ENCODE data around the gene P3H2. TPM values are rescaled to one million over a fixed set of nuclear protein-coding genes. Genes with fewer than 3 reads are reported as not detected.
A peak's percentile ranks its signal among the peaks of the same experiment; 100 is the strongest.

Gene P3H2
- total and polyA plus RNA-seq, 5 experiments from 2014 or later, result not detected

DNA sequence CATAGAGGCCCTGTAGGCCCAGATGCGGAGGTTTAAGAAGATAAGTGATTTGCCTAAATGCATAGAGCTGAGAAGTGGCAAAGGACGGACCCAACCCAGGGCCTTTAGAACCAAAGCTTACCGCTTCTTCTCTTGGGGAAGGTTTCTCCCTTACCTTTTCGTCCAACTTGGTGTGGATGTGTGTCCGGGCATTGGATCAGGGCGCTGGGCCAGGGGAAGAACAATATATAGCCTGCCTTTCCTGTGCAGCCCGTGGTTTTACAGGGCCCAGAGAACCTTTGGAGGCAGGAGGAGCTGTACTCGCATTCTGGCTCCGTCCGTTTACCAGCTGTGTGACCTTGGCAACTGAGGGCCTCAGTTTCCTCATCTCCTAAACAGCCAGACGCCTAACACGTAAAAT lies 686 bp upstream of the P3H2 start:
- peaks cover 6 to 10% (median 8%) of the 10 kb centered on the region in 4 donors for H3K4me1 Mint-ChIP-seq
- peak overlapping the region in 1 of 10 donors; percentile 26 for H3K4me3 Mint-ChIP-seq
- POLR2A ChIA-PET, result no interaction called here
- ATAC-seq (no peak), DNase-seq (no peak)
- H3K36me3 Mint-ChIP-seq, result peaks cover 0 to 3% (median 0%) of the 10 kb centered on the region in 3 donors
- no peaks in the 10 kb centered on the region for H3K9me3 Mint-ChIP-seq
- H3K27ac Mint-ChIP-seq, result no peak overlapping the region
- peaks cover 29 to 75% (median 49%) of the 10 kb centered on the region in 5 donors for H3K27me3 Mint-ChIP-seq

DNA sequence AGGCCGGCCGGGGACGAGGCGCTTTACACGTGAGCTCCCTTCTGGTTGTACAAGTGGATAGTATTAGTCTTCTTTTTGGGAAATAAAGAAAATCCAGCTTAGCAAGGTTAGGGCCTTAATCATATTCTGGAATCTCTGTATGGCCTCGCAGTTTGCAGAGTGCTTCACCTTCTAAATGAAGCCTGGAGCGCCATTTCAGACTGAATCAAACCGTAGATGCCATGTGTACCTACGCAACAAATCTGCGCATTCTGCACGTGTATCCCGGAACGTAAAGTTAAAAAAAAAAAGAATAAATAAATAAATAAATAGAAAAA lies 322 bp upstream of the P3H2 start:
- Mint-ChIP-seq H3K4me1 (peaks cover 6 to 10% (median 8%) of the 10 kb centered on the region in 4 donors), H3K4me3 (peak overlapping the region in 3 of 10 donors; percentile 19 to 33 (median 26)), H3K27me3 (peaks cover 29 to 79% (median 52%) of the 10 kb centered on the region in 5 donors), H3K9me3 (no peaks in the 10 kb centered on the region), H3K36me3 (peaks cover 0 to 3% (median 0%) of the 10 kb centered on the region in 3 donors), H3K27ac (no peak overlapping the region)
- POLR2A ChIA-PET, result no interaction called here
- DNase-seq, result no peak
- ATAC-seq, result no peak

DNA sequence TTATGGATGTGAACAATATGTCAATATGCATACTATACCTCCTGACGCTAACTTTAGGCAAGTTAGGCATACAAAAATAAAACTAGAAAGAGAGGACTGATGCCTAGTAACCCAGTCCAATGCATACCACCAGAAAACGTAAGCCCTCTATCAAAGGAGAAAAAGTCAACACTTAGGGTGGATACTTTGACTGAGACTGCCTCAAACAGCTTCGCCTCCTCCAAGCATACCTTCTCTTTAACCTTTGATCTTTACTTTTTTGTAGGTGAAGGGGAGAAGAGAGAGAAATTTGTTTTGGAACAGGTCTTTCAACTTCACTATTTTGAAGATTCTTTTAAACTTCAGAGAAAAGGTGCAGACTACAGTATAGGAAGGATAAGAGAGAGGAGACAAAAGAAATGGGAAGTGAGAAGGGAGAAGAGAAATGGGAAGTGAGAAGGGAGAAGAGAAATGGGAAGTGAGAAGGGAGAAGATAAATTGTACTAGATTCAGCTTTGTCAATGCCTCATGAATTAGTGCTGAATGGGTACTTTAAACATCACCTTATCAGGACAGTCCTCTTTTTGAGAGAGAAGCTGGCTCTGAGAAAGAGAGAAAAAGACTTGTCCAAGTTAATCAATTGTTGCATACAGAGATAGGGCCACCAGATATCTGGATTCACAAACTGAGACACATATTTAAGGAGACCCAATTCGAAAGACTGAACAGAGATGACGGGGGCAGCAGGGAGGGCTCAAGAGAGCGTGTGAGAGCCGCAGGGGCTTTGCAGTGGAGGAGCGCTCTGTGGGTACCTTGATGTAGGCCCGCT lies 1.0 kb downstream of the P3H2 start:
- DNase-seq (no peak), ATAC-seq (no peak)
- Mint-ChIP-seq H3K4me1 (peaks cover 6 to 10% (median 8%) of the 10 kb centered on the region in 4 donors), H3K27me3 (peaks cover 32 to 83% (median 54%) of the 10 kb centered on the region in 5 donors), H3K36me3 (peaks cover 0 to 3% (median 0%) of the 10 kb centered on the region in 3 donors), H3K27ac (no peak overlapping the region), H3K9me3 (no peaks in the 10 kb centered on the region), H3K4me3 (peak overlapping the region; percentile 46 to 81 (median 70))
- POLR2A ChIA-PET, result no interaction called here

DNA sequence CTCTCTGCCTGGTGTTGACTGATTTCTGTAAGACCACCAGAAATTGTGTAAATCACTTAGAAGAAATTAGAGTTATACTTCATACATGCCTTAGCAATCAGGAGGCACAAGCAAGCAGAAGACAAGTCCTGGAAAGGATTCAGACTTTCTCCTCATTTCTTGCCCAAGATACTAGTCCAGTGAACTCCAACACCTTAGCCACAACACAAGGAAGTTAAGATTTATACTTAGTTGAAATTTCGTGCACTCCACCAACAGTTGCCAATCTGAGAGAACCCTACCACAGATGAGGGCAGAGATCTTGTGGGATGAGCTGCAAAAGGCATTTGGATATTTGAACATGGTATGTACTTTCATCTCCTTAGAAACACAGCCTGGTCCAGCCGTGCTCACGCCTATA lies 2.3 kb downstream of the P3H2 start:
- Mint-ChIP-seq H3K4me3 (peak overlapping the region in 1 of 10 donors; percentile 25), H3K27me3 (peaks cover 27 to 71% (median 48%) of the 10 kb centered on the region in 5 donors), H3K36me3 (peaks cover 0 to 3% (median 0%) of the 10 kb centered on the region in 3 donors), H3K9me3 (peaks cover 0 to 2% (median 0%) of the 10 kb centered on the region in 9 donors), H3K4me1 (peaks cover 6 to 10% (median 8%) of the 10 kb centered on the region in 4 donors), H3K27ac (no peak overlapping the region)
- DNase-seq (no peak), ATAC-seq (no peak)
- POLR2A ChIA-PET, result no interaction called here

DNA sequence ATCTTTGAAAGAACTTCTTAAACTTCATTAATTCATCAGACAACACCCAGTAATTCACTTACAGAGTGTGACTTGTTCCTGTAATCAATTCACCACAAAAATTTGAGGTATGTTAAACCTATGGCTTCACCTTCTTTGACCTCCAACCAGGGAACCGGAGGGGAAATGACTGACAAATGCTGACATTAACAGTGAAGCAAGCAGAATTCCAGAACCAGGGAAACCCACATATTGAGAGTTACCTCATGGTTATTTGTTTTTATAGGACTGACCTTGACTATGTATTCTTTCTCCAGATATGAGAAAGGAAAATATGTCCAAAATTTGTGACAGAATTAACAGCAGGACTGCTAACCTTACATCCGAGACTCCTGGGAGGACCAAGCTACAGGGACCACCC lies 2.7 kb downstream of the P3H2 start:
- Mint-ChIP-seq H3K27me3 (peaks cover 30 to 66% (median 50%) of the 10 kb centered on the region in 5 donors), H3K36me3 (peaks cover 0 to 3% (median 0%) of the 10 kb centered on the region in 3 donors), H3K9me3 (peaks cover 0 to 4% (median 0%) of the 10 kb centered on the region in 9 donors), H3K4me3 (no peak overlapping the region), H3K4me1 (peaks cover 6 to 10% (median 8%) of the 10 kb centered on the region in 4 donors), H3K27ac (no peak overlapping the region)
- ATAC-seq (no peak), DNase-seq (no peak)
- POLR2A ChIA-PET, result no interaction called here

DNA sequence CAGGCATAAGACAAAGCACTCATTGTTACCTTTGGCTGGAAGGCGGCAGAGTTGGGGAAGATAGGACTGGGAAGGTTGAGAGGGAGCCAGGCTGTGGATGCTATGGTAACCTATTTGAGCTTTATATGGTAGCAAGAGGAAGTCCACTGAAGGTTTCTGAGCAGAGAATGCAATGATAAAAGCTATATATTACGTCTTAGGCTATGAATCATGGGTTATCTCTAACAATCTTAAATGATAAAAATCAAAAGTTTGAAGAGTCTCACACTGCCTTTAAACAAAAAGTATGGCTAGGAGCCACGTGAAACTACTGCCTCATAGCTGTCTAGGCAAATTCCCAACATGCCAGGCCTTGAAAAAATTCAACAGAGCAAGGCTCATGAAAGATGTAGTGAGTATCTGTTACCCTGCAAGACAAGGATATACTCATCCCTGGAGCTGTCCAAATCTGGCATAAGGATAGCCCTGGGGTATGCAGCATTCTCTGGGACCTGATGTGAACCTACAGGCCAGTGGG lies 4.1 kb downstream of the P3H2 start:
- ATAC-seq (no peak), DNase-seq (no peak)
- Mint-ChIP-seq H3K9me3 (peaks cover 0 to 4% (median 0%) of the 10 kb centered on the region in 9 donors), H3K4me3 (no peak overlapping the region), H3K27me3 (peaks cover 30 to 66% (median 50%) of the 10 kb centered on the region in 5 donors), H3K36me3 (peaks cover 0 to 3% (median 0%) of the 10 kb centered on the region in 3 donors), H3K4me1 (peaks cover 6 to 10% (median 8%) of the 10 kb centered on the region in 4 donors), H3K27ac (no peak overlapping the region)
- POLR2A ChIA-PET, result no interaction called here

DNA sequence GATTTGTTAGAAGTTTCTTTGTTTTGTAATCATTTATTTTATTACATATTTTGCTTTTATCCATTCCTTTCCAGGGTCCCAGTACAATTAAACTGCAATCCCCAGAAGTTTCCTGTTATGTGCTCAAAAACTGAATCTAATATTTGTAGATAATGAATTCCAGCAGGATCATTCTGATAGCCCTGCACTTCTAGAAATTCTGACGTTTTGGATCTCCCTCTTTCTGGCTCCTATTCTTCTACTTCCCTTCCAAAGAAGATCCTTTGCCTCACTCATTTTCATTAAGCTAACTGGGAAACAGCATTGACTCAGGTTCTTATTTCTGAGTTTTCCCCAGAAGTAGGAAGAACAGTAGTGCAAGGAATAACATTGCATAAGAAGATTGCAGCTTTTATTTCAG lies 9.9 kb downstream of the P3H2 start:
- Mint-ChIP-seq H3K27ac (no peak overlapping the region), H3K27me3 (peaks cover 14 to 54% (median 28%) of the 10 kb centered on the region in 5 donors), H3K4me1 (no peaks in the 10 kb centered on the region), H3K9me3 (peaks cover 0 to 4% (median 0%) of the 10 kb centered on the region in 9 donors), H3K4me3 (no peak overlapping the region), H3K36me3 (no peaks in the 10 kb centered on the region)
- ATAC-seq (no peak), DNase-seq (no peak)
- POLR2A ChIA-PET, result no interaction called here

DNA sequence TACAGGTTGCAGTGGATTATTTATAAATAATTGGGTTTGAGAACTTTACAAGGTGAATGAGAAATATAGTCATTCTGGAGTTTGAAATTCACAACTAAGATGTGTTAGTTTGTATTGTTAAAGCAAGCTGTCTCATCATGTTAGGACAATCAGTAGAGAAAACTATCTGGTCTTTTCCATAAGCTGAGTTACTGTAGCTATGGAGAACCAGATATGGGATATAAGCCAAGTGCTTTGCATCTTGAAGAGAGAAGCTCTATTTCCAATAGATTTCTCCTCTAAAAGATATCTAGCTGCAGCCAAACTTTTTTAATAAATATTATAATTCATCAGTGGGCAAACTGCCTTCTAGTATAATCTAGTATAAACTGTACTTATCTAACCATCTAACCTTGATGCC lies 11.3 kb downstream of the P3H2 start:
- Mint-ChIP-seq H3K27me3 (peaks cover 12 to 55% (median 30%) of the 10 kb centered on the region in 5 donors), H3K9me3 (peaks cover 0 to 4% (median 0%) of the 10 kb centered on the region in 9 donors), H3K4me3 (no peak overlapping the region), H3K4me1 (no peaks in the 10 kb centered on the region), H3K36me3 (no peaks in the 10 kb centered on the region), H3K27ac (peak overlapping the region in 1 of 10 donors; percentile 15)
- no peak for DNase-seq
- ATAC-seq, result no peak
- POLR2A ChIA-PET, result no interaction called here

DNA sequence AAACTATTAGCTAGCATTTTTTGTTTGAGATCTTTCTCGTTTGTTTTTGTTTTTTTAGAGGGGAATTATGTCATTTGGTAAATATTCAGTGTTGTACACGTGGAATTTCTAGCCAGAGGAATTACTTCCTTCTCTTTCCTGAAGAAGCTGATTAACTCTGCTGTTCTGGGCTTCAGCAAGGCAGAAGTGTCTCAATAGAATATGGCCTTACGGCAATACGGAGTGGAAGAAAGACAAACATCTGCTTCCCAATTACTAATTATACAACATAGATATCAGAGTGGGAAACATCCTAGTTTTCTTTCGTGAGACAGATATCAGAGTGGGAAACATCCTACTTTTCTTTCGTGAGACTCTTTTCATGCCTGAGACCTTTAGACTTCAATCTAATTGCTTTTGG lies 11.9 kb downstream of the P3H2 start:
- H3K27me3 Mint-ChIP-seq, result peaks cover 13 to 55% (median 30%) of the 10 kb centered on the region in 5 donors
- peaks cover 0 to 4% (median 0%) of the 10 kb centered on the region in 9 donors for H3K9me3 Mint-ChIP-seq
- H3K27ac Mint-ChIP-seq, result no peak overlapping the region
- ATAC-seq (no peak), DNase-seq (no peak)
- H3K36me3 Mint-ChIP-seq, result no peaks in the 10 kb centered on the region
- POLR2A ChIA-PET, result no interaction called here
- no peak overlapping the region for H3K4me3 Mint-ChIP-seq
- no peaks in the 10 kb centered on the region for H3K4me1 Mint-ChIP-seq

DNA sequence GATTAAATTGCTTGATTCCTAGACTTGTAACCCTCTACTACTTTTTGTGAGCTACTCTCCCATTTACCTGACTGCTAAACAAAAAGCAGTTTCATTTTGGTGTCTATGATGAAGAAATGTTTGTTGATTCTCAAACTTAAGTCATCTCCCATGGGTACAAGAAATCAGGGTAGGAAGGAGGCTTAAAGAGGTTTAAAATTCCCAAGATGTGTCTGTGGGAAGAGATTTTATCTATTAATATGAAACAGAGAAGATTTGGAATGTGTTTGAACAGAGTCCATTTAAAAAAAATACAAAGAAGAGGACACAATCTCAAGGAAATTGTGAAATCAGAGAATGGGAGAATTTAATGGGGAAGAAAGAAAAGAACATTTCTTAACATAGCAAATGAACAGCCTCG lies 14.8 kb downstream of the P3H2 start:
- Mint-ChIP-seq H3K9me3 (no peaks in the 10 kb centered on the region), H3K4me3 (no peak overlapping the region), H3K27ac (no peak overlapping the region)

DNA sequence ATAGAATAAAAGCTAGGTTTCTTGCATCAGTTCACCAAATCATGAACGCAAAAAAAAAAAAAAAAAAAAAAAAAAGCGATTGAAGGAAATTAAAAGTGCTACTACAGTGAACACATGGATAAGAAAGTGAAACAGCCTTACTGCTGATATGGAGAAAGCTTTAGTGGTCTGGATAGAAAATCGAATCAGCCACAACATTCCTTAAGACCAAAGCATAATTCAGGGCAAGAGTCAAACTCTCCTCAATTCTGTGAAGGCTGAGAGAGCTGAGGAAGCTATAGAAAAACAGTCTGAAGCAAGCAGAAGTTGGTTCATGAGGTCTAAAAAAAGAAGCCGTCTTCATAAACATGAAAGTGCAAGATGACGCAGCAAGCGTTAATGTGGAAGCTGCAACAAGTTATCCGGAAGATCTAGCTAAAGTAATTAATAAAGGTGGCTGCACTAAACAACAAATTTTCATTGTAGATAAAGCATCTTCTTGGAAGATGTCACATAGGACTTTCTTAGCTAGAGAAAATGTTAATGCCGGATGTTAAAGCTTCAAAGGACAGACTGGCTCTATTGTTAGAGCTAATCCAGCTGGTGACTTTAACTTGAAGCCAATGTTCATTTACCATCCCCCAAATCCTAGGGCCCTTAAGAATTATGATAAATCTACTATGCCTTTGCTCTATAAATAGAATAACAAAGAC lies 19.2 kb downstream of the P3H2 start:
- Mint-ChIP-seq H3K9me3 (no peaks in the 10 kb centered on the region), H3K27ac (no peak overlapping the region), H3K27me3 (peaks cover 5 to 8% (median 7%) of the 10 kb centered on the region in 5 donors), H3K4me3 (peak overlapping the region in 3 of 10 donors; percentile 9 to 44 (median 36)), H3K36me3 (no peaks in the 10 kb centered on the region), H3K4me1 (peaks cover 0 to 8% (median 6%) of the 10 kb centered on the region in 4 donors)
- POLR2A ChIA-PET, result no interaction called here
- no peak for ATAC-seq
- DNase-seq, result no peak

More for the DNA sequence above, 14.8 kb downstream of the P3H2 start:
- Mint-ChIP-seq H3K36me3 (no peaks in the 10 kb centered on the region), H3K27me3 (peaks cover 7 to 33% (median 15%) of the 10 kb centered on the region in 5 donors), H3K4me1 (peaks cover 0 to 8% (median 6%) of the 10 kb centered on the region in 4 donors)
- POLR2A ChIA-PET, result no interaction called here
- ATAC-seq (no peak), DNase-seq (no peak)

DNA sequence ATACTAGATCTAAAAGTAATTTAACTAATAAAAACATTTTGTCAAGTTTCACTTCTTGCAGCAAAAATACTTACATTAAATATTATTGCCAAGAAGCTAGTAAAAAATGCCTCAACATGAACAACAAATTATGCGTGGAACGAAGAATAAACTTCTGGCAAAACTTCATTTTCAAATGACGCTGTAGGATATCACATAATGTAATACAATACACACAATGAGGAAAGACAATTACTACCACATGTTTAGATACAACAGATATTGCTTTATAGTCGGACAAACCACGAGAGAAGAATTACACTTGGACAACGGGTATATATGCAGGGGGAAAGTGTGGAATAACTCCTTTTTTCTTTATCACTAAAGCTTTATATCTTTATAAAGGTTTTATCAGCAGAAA lies 21.6 kb downstream of the P3H2 start:
- H3K27me3 Mint-ChIP-seq, result peaks cover 0 to 8% (median 5%) of the 10 kb centered on the region in 5 donors
- H3K4me1 Mint-ChIP-seq, result peaks cover 0 to 8% (median 6%) of the 10 kb centered on the region in 4 donors
- DNase-seq, result no peak
- no peak for ATAC-seq
- peaks cover 0 to 4% (median 0%) of the 10 kb centered on the region in 9 donors for H3K9me3 Mint-ChIP-seq
- H3K36me3 Mint-ChIP-seq, result peaks cover 0 to 4% (median 0%) of the 10 kb centered on the region in 3 donors
- no peak overlapping the region for H3K27ac Mint-ChIP-seq
- H3K4me3 Mint-ChIP-seq, result no peak overlapping the region
- POLR2A ChIA-PET, result no interaction called here

DNA sequence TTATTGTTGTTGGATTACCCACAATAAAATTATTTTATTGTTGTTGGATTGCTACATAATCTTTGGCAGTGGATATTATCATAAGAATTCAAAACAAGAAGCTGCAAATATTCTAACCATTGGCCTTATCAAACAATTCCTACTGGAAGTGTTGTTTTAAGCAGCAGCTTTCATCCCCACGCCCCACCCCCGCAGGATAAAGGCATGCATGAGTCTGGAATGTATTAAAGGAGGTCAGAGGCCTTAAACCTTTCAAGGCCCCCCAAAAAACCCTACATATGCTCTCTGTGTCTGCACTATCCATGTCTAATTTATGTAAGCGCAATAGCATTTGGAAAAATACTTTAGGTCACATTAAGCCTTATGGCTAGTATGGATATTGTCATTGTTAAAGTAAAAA lies 23.1 kb downstream of the P3H2 start:
- Mint-ChIP-seq H3K4me1 (peaks cover 0 to 8% (median 6%) of the 10 kb centered on the region in 4 donors), H3K4me3 (no peak overlapping the region), H3K27me3 (peaks cover 0 to 14% (median 5%) of the 10 kb centered on the region in 5 donors), H3K36me3 (peaks cover 0 to 4% (median 0%) of the 10 kb centered on the region in 3 donors), H3K27ac (no peak overlapping the region), H3K9me3 (peaks cover 0 to 4% (median 0%) of the 10 kb centered on the region in 9 donors)
- POLR2A ChIA-PET, result no interaction called here
- ATAC-seq (no peak), DNase-seq (no peak)

All from naive thymus-derived CD8-positive, alpha-beta T cell (primary cell).